CD4-positive, alpha-beta memory T cell (primary cell): Measurements from ENCODE around the gene AP3D1. TPM values are rescaled to one million over a fixed set of nuclear protein-coding genes. Genes with fewer than 3 reads are reported as not detected.

Experiments used
- CTCF ChIA-PET: fragments of 350-600 bp; sonication (Branson Sonifier 250); formaldehyde crosslinking; loops from one replicate; lab custom pipeline; 2021; ENCODE audit warnings: inconsistent platforms; ENCODE audit not compliant: partially characterized antibody; lab: Charles Lee
- POLR2A ChIA-PET: fragments of 350-600 bp; sonication (Branson Sonifier 250); formaldehyde crosslinking; loops from one replicate; lab custom pipeline; 2021; ENCODE audit not compliant: partially characterized antibody; lab: Charles Lee
- DNase-seq, 5 donors: peaks; one replicate each; pipeline versions ENCODE4 v3.0.0 to v3.0.0-alpha.2; 2020 to 2022; ENCODE audit warnings: mixed read lengths in 1 of 5
- H3K27ac ChIP-seq: one replicate; pipeline ENCODE4 v1.7.0; 2013; ENCODE audit warnings: low read depth, low read length
- H3K27me3 ChIP-seq: 2 replicates; pipeline ENCODE4 v1.7.0; 2013; ENCODE audit warnings: mild to moderate bottlenecking, low read length, moderate library complexity; ENCODE audit not compliant: insufficient read depth
- H3K36me3 ChIP-seq: 2 replicates; pipeline ENCODE4 v1.7.0; 2013; ENCODE audit warnings: mild to moderate bottlenecking, low read length, moderate library complexity; ENCODE audit not compliant: insufficient read depth
- H3K4me1 ChIP-seq: 2 replicates; pipeline ENCODE4 v1.7.0; 2013; ENCODE audit warnings: mild to moderate bottlenecking, low read length, moderate library complexity; ENCODE audit not compliant: insufficient read depth
- H3K4me3 ChIP-seq, 2 donors: one replicate each; pipeline ENCODE4 v1.7.0; 2013; ENCODE audit warnings: low read length in 2 of 2, mild to moderate bottlenecking in 1 of 2
- H3K9me3 ChIP-seq, 2 donors: one replicate each; pipeline ENCODE4 v1.7.0; 2013; ENCODE audit warnings: low read length in 2 of 2, control low read depth in 1 of 2; ENCODE audit not compliant: control insufficient read depth in 1 of 2
- H3K27ac Mint-ChIP-seq, 7 donors: one replicate each; pipeline ENCODE4 v1.8.0; 2020 to 2021; ENCODE audit warnings: mixed read lengths in 7 of 7, mild to moderate bottlenecking in 6 of 7, inconsistent platforms in 3 of 7, moderate library complexity in 3 of 7
- H3K27me3 Mint-ChIP-seq, 2 donors: one replicate each; pipeline ENCODE4 v1.8.0; 2020 to 2021; ENCODE audit warnings: mixed read lengths in 2 of 2
- H3K36me3 Mint-ChIP-seq, 2 donors: one replicate each; pipeline ENCODE4 v1.8.0; 2020 to 2021; ENCODE audit warnings: mixed read lengths in 2 of 2, inconsistent platforms in 1 of 2, mild to moderate bottlenecking in 1 of 2
- H3K4me1 Mint-ChIP-seq, 4 donors: one replicate each; pipeline ENCODE4 v1.8.0; 2020 to 2021; ENCODE audit warnings: mixed read lengths in 4 of 4, mild to moderate bottlenecking in 1 of 4
- H3K4me3 Mint-ChIP-seq, 8 donors: one replicate each; pipeline ENCODE4 v1.8.0; 2020 to 2021; ENCODE audit warnings: mixed read lengths in 8 of 8, mild to moderate bottlenecking in 7 of 8, moderate library complexity in 6 of 8, inconsistent platforms in 3 of 8
- H3K9me3 Mint-ChIP-seq, 8 donors: one replicate each; pipeline ENCODE4 v1.8.0; 2020 to 2021; ENCODE audit warnings: mixed read lengths in 8 of 8, mild to moderate bottlenecking in 5 of 8, inconsistent platforms in 3 of 8, moderate library complexity in 1 of 8
- intact Hi-C: fragments of 100-400 bp; cut with micrococcal nuclease; formaldehyde crosslinking; loops from one replicate; pipeline ENCODE4 v1.15.1; 2023
- polyA plus RNA-seq, 2 donors: library from polyadenylated mRNA; unstranded; fragments of 300-500 nt; fragmentation: Illumina TruSeq; gene quantifications; one replicate each; pipeline ENCODE4 v1.2.3, GENCODE V29; 2021
- total RNA-seq, 2 experiments: library from RNA; stranded (reverse); gene quantifications; one replicate each; pipeline ENCODE4 v1.2.3, GENCODE V29; 2021

The AP3D1 gene
- total and polyA plus RNA-seq, 4 experiments from 2014 or later: 6.7 to 87.2 (median 69.8) TPM

DNA sequence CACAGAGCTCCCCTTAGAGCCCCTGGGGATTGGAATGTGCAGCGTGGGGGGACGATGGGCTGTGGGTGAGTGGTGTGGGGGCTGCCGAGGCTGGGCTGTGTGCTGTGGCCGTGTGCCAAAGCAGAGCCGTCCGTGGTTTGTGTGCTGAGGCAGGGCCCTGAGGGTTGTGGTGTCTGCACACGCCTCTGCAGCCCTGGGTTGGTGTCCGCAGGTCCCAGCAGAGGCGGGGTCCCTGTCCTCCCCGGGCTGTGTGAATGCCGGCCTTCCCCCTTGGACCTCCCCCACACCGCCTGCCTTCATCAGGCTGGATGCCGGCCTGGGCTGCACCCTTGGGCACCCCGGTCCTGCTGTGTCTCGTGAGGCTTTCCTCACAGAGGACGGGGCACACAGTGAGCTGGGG is 38.5 kb upstream of the AP3D1 start:
- intact Hi-C loops: no loop called here
- no peaks in the 10 kb centered on the region for H3K9me3 Mint-ChIP-seq
- H3K36me3 ChIP-seq: peaks cover 29% of the 10 kb centered on the region
- POLR2A ChIA-PET: no interaction called here
- DNase-seq: no peak
- peaks cover 0 to 12% (median 2%) of the 10 kb centered on the region in 4 donors for H3K4me1 Mint-ChIP-seq
- no peaks in the 10 kb centered on the region for H3K9me3 ChIP-seq
- H3K4me3 Mint-ChIP-seq: no peak overlapping the region
- no peaks in the 10 kb centered on the region for H3K4me1 ChIP-seq
- no peak overlapping the region for H3K27ac ChIP-seq
- H3K36me3 Mint-ChIP-seq: peaks cover 16 to 39% of the 10 kb centered on the region in 2 donors
- H3K27me3 ChIP-seq: no peaks in the 10 kb centered on the region
- H3K27ac Mint-ChIP-seq: no peak overlapping the region
- H3K4me3 ChIP-seq: no peak overlapping the region
- H3K27me3 Mint-ChIP-seq: no peaks in the 10 kb centered on the region
- CTCF ChIA-PET: no interaction called here

DNA sequence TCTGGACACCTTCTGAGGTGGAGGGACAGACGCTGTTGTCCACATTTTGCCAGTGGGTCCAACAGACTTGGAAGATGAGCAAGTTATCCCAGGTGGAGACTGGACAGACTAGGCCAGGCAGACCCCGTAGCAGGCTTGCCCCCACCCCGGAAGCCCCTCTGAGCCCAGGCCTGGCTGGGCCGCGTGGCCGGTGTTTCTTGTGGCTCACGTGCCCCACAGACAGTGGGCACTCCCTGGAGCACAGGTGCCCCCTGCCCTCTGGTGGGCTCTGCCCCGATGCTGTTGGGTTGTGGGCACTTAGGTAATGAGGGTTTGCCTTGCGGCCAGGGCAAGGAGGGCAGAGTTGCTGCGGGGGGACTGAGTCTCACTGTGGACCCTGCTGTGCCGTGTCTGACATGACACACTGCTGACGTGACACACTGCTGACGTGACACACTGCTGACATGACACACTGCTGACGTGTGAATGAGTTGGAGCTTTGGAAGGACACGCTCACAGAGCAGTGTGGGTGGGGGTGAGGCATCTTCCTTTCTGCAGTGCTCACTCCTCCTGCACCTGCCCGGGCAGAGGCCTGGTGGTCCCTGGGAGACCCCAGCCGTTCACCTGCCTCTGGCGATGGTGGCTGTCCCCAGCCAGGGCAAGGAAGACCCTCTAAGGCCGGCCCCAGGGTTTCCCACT is 37.5 kb upstream of the AP3D1 start:
- POLR2A ChIA-PET: no interaction called here

GRCh38 chr19:2187159-2187558 is 35.8 kb upstream of the AP3D1 start:
- DNase-seq: no peak
- Mint-ChIP-seq H3K4me1 (peaks cover 0 to 12% (median 4%) of the 10 kb centered on the region in 4 donors), H3K27me3 (no peaks in the 10 kb centered on the region), H3K27ac (peak overlapping the region in 1 of 7 donors; percentile 13), H3K9me3 (no peaks in the 10 kb centered on the region), H3K4me3 (no peak overlapping the region), H3K36me3 (peaks cover 9 to 40% of the 10 kb centered on the region in 2 donors)
- Histone ChIP-seq H3K27ac (no peak overlapping the region), H3K36me3 (peaks cover 26% of the 10 kb centered on the region), H3K4me3 (no peak overlapping the region), H3K4me1 (no peaks in the 10 kb centered on the region), H3K9me3 (no peaks in the 10 kb centered on the region), H3K27me3 (no peaks in the 10 kb centered on the region)
- ChIA-PET POLR2A (interaction anchor here (0.6 kb wide), 1 partner anchor 10 kb away, joined by 3 read pairs; no protein-coding TSS in a partner anchor), CTCF (interaction anchor here (0.9 kb wide), 1 partner anchor 31 kb away, joined by 4 read pairs; no protein-coding TSS in a partner anchor)
- intact Hi-C loops: no loop called here

More for the DNA sequence above, 37.5 kb upstream of the AP3D1 start:
- Mint-ChIP-seq H3K4me1 (peaks cover 0 to 16% (median 3%) of the 10 kb centered on the region in 4 donors), H3K27ac (no peak overlapping the region), H3K36me3 (peaks cover 16 to 44% of the 10 kb centered on the region in 2 donors), H3K27me3 (no peaks in the 10 kb centered on the region), H3K9me3 (no peaks in the 10 kb centered on the region), H3K4me3 (no peak overlapping the region)
- H3K27me3 ChIP-seq: no peaks in the 10 kb centered on the region
- no peak for DNase-seq
- no peaks in the 10 kb centered on the region for H3K4me1 ChIP-seq
- intact Hi-C loops: no loop called here
- CTCF ChIA-PET: no interaction called here
- no peak overlapping the region for H3K4me3 ChIP-seq
- H3K27ac ChIP-seq: no peak overlapping the region
- H3K9me3 ChIP-seq: no peaks in the 10 kb centered on the region
- peaks cover 29% of the 10 kb centered on the region for H3K36me3 ChIP-seq

- Mint-ChIP-seq H3K4me3 (no peak overlapping the region), H3K36me3 (peaks cover 9 to 37% of the 10 kb centered on the region in 2 donors), H3K27ac (no peak overlapping the region), H3K4me1 (peaks cover 0 to 12% (median 4%) of the 10 kb centered on the region in 4 donors), H3K27me3 (no peaks in the 10 kb centered on the region), H3K9me3 (no peaks in the 10 kb centered on the region)
- ChIA-PET POLR2A (no interaction called here), CTCF (interaction anchor here (0.9 to 1.5 kb wide), 2 partner anchors 14 to 30 kb away, joined by 4 read pairs; no protein-coding TSS in a partner anchor)
- intact Hi-C loops: no loop called here
- Histone ChIP-seq H3K4me3 (no peak overlapping the region), H3K27ac (no peak overlapping the region), H3K4me1 (no peaks in the 10 kb centered on the region), H3K36me3 (peaks cover 19% of the 10 kb centered on the region), H3K9me3 (no peaks in the 10 kb centered on the region), H3K27me3 (no peaks in the 10 kb centered on the region)
- DNase-seq: no peak
Observed at GRCh38 chr19:2186071-2186846, 34.9 kb upstream of the AP3D1 start.

DNA sequence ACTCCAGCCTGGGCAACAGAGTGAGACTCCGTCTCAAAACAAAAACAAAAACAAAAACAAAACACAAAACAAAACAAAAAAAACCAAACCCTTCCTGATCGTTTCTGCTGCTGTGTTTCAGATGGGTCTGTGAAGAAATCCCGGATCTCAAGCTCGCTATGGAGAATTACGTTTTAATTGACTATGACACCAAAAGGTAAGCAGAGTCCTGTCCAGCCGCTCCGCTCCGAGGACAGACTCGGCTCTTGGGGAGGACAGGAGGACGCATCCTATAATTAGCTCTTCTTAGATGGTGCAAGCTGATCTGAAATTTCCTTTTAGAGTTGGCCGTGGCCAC is 34.3 kb upstream of the AP3D1 start:
- H3K4me3 ChIP-seq: no peak overlapping the region
- no peak overlapping the region for H3K27ac ChIP-seq
- H3K27me3 Mint-ChIP-seq: no peaks in the 10 kb centered on the region
- no peaks in the 10 kb centered on the region for H3K9me3 ChIP-seq
- peaks cover 14% of the 10 kb centered on the region for H3K36me3 ChIP-seq
- peaks cover 0 to 12% (median 4%) of the 10 kb centered on the region in 4 donors for H3K4me1 Mint-ChIP-seq
- no peaks in the 10 kb centered on the region for H3K9me3 Mint-ChIP-seq
- POLR2A ChIA-PET: no interaction called here
- H3K36me3 Mint-ChIP-seq: peaks cover 9 to 37% of the 10 kb centered on the region in 2 donors
- no peak overlapping the region for H3K4me3 Mint-ChIP-seq
- peak overlapping the region in 2 of 7 donors; percentile 52 to 62 for H3K27ac Mint-ChIP-seq
- CTCF ChIA-PET: interaction anchor here (1.5 kb wide), 1 partner anchor 14 kb away, joined by 4 read pairs; no protein-coding TSS in a partner anchor
- no peak for DNase-seq
- intact Hi-C loops: no loop called here
- H3K27me3 ChIP-seq: no peaks in the 10 kb centered on the region
- no peaks in the 10 kb centered on the region for H3K4me1 ChIP-seq

DNA sequence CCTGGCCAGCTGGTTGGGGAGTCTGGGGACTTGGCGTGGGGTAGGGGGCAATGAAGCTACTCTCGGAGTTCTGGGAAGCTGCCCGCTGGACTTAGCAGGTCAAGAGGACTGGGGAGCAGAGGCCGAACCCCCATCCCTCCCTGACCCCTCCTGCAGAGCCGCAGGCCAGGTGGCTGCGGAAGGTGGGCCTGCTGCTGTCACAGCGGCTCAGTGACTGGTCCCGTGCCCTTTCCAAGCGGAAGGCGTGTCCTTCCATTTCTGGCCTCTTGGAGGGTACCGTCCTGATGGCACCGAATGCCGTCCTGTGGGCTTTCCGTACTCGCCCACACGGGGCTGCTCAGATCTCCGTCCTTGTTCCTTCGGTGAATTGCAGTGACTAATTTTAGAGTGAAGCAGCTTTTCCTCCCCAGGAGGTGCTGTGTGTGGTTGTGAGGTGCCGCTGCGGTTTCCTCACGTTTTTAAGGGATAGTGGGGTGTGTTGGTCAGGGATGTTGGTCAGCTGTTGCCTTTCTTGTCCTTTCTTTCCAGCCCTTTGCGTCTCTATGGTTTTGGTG is 33.1 kb upstream of the AP3D1 start:
- peaks cover 9 to 41% of the 10 kb centered on the region in 2 donors for H3K36me3 Mint-ChIP-seq
- intact Hi-C loops: no loop called here
- no peaks in the 10 kb centered on the region for H3K27me3 Mint-ChIP-seq
- no peaks in the 10 kb centered on the region for H3K9me3 Mint-ChIP-seq
- ChIA-PET POLR2A (no interaction called here), CTCF (no interaction called here)
- Histone ChIP-seq H3K4me1 (no peaks in the 10 kb centered on the region), H3K27ac (no peak overlapping the region), H3K4me3 (no peak overlapping the region), H3K9me3 (no peaks in the 10 kb centered on the region), H3K27me3 (no peaks in the 10 kb centered on the region), H3K36me3 (peaks cover 15% of the 10 kb centered on the region)
- H3K4me3 Mint-ChIP-seq: no peak overlapping the region
- DNase-seq: no peak
- peaks cover 0 to 15% (median 5%) of the 10 kb centered on the region in 4 donors for H3K4me1 Mint-ChIP-seq
- H3K27ac Mint-ChIP-seq: peak overlapping the region in 1 of 7 donors; percentile 46

DNA sequence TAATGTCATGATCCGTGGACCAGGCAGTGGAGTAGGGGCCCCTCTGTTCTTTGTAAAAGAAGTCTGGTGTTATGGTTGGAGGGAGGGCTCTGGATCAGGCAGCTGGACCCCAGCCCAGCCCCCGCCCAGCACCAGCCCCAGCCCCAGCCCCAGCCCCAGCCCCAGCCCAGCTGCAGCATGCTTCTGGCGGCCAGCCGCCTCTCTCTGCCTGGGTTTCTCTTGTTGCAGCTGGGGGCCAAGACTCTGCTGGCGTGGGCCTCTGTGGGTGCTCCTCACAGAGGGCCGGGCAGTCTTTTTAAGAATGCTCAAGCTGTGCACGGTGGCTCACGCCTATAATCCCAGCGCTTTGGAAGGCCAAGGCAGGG is 30.2 kb upstream of the AP3D1 start:
- Histone ChIP-seq H3K27me3 (no peaks in the 10 kb centered on the region), H3K4me1 (no peaks in the 10 kb centered on the region), H3K4me3 (no peak overlapping the region), H3K36me3 (peaks cover 5% of the 10 kb centered on the region), H3K27ac (no peak overlapping the region), H3K9me3 (no peaks in the 10 kb centered on the region)
- ChIA-PET CTCF (no interaction called here), POLR2A (no interaction called here)
- intact Hi-C loops: no loop called here
- Mint-ChIP-seq H3K4me1 (peaks cover 0 to 19% (median 5%) of the 10 kb centered on the region in 4 donors), H3K27ac (no peak overlapping the region), H3K36me3 (peaks cover 6 to 33% of the 10 kb centered on the region in 2 donors), H3K9me3 (peaks cover 0 to 2% (median 0%) of the 10 kb centered on the region in 8 donors), H3K4me3 (no peak overlapping the region), H3K27me3 (no peaks in the 10 kb centered on the region)
- no peak for DNase-seq
